NB4 (cell line): ENCODE measurements around the gene JMJD1C.

Experiments
- CTCF ChIP-seq: IDR thresholded peaks from one replicate; pipeline ENCODE4 v1.5.1; 2012; ENCODE audit warnings: low read depth, low read length
- MAX ChIP-seq: IDR thresholded peaks from 2 replicates; pipeline ENCODE4 v1.6.1; 2011; ENCODE audit warnings: low read depth, low read length
- MYC ChIP-seq: IDR thresholded peaks from 2 replicates; pipeline ENCODE4 v1.6.1; 2011; ENCODE audit warnings: low read depth, low read length
- POLR2A ChIP-seq: IDR thresholded peaks from 2 replicates; pipeline ENCODE4 v1.6.1; 2011; ENCODE audit warnings: mild to moderate bottlenecking; ENCODE audit not compliant: insufficient read length; ENCODE audit errors: extremely low read depth

GRCh38 chr10:63364918-63365317 is 100.9 kb downstream of the JMJD1C start:
- TF ChIP-seq CTCF: no peak
- no peak for TF ChIP-seq MYC
- no peak for TF ChIP-seq MAX
- no peak for TF ChIP-seq POLR2A
